Stimulated activated effector memory CD8-positive, alpha-beta T cell treated with anti-CD3 and anti-CD28 coated beads, Interleukin-12 subunit alpha, Interleukin-12 subunit beta, amount 100 ng/mL, for 72 hours (primary cell): ENCODE data around the gene ICAM3.

Source experiments
- ATAC-seq: fragments of 150-1000 bp; cut with Tn5 transposase; 2 replicates; pipeline ENCODE4 v1.10.0; 2021
- DNase-seq, 2 donors: peaks; one replicate each; pipeline ENCODE4 v3.0.0; 2021 to 2022; ENCODE audit warnings: low spot score in 2 of 2
- H3K27ac Mint-ChIP-seq: one replicate; pipeline ENCODE4 v1.8.0; 2022; ENCODE audit warnings: mild to moderate bottlenecking, mixed read lengths
- H3K36me3 Mint-ChIP-seq: one replicate; pipeline ENCODE4 v1.8.0; 2022; ENCODE audit warnings: mild to moderate bottlenecking, mixed read lengths
- H3K4me1 Mint-ChIP-seq: one replicate; pipeline ENCODE4 v1.8.0; 2022; ENCODE audit warnings: mixed read lengths
- H3K4me3 Mint-ChIP-seq: one replicate; pipeline ENCODE4 v1.8.0; 2022; ENCODE audit warnings: mild to moderate bottlenecking, mixed read lengths
- H3K9me3 Mint-ChIP-seq: one replicate; pipeline ENCODE4 v1.8.0; 2022; ENCODE audit warnings: mixed read lengths

Gene ICAM3

DNA sequence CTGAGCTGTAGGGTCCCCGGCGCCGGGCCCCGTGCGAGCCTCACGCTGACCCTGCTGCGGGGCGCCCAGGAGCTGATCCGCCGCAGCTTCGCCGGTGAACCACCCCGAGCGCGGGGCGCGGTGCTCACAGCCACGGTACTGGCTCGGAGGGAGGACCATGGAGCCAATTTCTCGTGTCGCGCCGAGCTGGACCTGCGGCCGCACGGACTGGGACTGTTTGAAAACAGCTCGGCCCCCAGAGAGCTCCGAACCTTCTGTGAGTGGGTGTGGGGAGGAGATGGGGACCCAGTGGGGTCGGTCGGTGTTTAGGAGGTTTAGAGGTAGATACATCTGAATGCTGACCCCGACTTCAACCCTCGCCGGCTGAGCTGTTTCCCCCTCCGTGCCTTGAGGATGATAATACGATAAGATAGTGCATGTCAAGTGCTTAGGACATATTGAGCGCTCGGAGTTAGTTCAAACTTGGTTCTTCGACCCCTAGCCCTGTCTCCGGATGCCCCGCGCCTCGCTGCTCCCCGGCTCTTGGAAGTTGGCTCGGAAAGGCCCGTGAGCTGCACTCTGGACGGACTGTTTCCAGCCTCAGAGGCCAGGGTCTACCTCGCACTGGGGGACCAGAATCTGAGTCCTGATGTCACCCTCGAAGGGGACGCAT, 47.7 kb downstream of the ICAM3 start:
- H3K9me3 Mint-ChIP-seq, result no peaks in the 10 kb centered on the region
- no peak for DNase-seq
- peaks cover 53% of the 10 kb centered on the region for H3K36me3 Mint-ChIP-seq
- H3K4me3 Mint-ChIP-seq, result peak overlapping the region; percentile 96
- H3K27ac Mint-ChIP-seq, result no peak overlapping the region
- peaks cover 85% of the 10 kb centered on the region for H3K4me1 Mint-ChIP-seq
- ATAC-seq, result no peak

- peak; percentile 43 for ATAC-seq
- Mint-ChIP-seq H3K4me1 (peaks cover 92% of the 10 kb centered on the region), H3K36me3 (peaks cover 60% of the 10 kb centered on the region), H3K9me3 (no peaks in the 10 kb centered on the region), H3K4me3 (peak overlapping the region; percentile 96), H3K27ac (peak overlapping the region; percentile 83)
- peak in 1 of 2 donors; percentile 78 for DNase-seq
Observed at GRCh38 chr19:10290876-10291553, 48.4 kb downstream of the ICAM3 start.

DNA sequence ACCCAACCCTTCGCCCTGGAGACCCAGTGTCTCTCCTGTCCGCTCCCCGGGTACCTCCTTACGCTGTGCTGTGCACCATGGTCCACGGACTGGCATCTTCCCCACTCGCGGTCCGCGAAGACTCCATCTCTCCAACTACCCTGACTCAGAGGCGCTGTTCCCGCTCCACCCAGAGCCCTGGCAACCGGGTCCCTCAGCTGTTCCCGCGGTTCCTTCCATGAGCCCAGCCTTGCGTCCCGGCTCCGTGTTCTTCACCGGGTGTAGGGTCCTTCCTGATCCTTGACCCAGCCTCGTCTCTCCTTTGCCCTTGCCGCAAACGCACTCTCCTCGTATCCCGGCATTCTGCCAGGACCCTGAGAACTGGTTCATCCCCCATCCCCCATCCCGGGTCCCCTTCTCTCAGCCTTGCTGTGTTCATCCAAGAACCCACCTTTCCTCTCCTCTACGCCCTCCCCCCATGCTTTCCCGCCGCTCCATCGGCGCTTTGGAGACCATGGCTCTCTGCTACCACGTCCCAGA, 49.0 kb downstream of the ICAM3 start:
- Mint-ChIP-seq H3K27ac (peak overlapping the region; percentile 83), H3K36me3 (peaks cover 61% of the 10 kb centered on the region), H3K9me3 (no peaks in the 10 kb centered on the region), H3K4me3 (peak overlapping the region; percentile 96), H3K4me1 (peaks cover 92% of the 10 kb centered on the region)
- no peak for DNase-seq
- no peak for ATAC-seq

GRCh38 chr19:10289836-10290356, 49.5 kb downstream of the ICAM3 start, which contains the start of gene ICAM5:
Gene ICAM5, plus strand, starts transcription at chr19:10289952. Its CDS starts 92 bp downstream, at chr19:10290044.
- peak within 1 kb of the TSS; percentile 96 for H3K4me3 Mint-ChIP-seq
- H3K4me1 Mint-ChIP-seq, result peaks cover 92% of the 10 kb centered on the region
- peak; percentile 26 for ATAC-seq
- H3K36me3 Mint-ChIP-seq, result peaks cover 64% of the 10 kb centered on the region
- peak within 1 kb of the TSS; percentile 83 for H3K27ac Mint-ChIP-seq
- no peak for DNase-seq
- H3K9me3 Mint-ChIP-seq, result no peaks in the 10 kb centered on the region

- Mint-ChIP-seq H3K27ac (peak overlapping the region; percentile 63), H3K4me1 (peaks cover 92% of the 10 kb centered on the region), H3K9me3 (no peaks in the 10 kb centered on the region), H3K4me3 (peak overlapping the region; percentile 96), H3K36me3 (peaks cover 70% of the 10 kb centered on the region)
- DNase-seq, result peak in 1 of 2 donors; percentile 84
- ATAC-seq, result peak; percentile 69
Observed at GRCh38 chr19:10289167-10289835, 50.1 kb downstream of the ICAM3 start.

- Mint-ChIP-seq H3K27ac (peak overlapping the region; percentile 63), H3K9me3 (no peaks in the 10 kb centered on the region), H3K36me3 (peaks cover 76% of the 10 kb centered on the region), H3K4me1 (peaks cover 90% of the 10 kb centered on the region), H3K4me3 (peak overlapping the region; percentile 96)
- no peak for DNase-seq
- ATAC-seq, result peak; percentile 29
Observed at GRCh38 chr19:10288662-10289166, 50.7 kb downstream of the ICAM3 start.

- Mint-ChIP-seq H3K27ac (peak within 1 kb of the TSS; percentile 63), H3K4me1 (peaks cover 80% of the 10 kb centered on the region), H3K36me3 (peaks cover 81% of the 10 kb centered on the region), H3K9me3 (no peaks in the 10 kb centered on the region), H3K4me3 (peak within 1 kb of the TSS; percentile 96)
- ATAC-seq (peak; percentile 30), DNase-seq (peak in 1 of 2 donors; percentile 66)
Observed at GRCh38 chr19:10286803-10287737, 52.4 kb downstream of the ICAM3 start, which contains the start of gene ICAM4. Gene ICAM4, plus strand, starts transcription at chr19:10286955. Its CDS starts 58 bp downstream, at chr19:10287013.

GRCh38 chr19:10285393-10285792, 54.0 kb downstream of the ICAM3 start:
- Mint-ChIP-seq H3K4me1 (peaks cover 63% of the 10 kb centered on the region), H3K36me3 (peaks cover 87% of the 10 kb centered on the region), H3K4me3 (no peak overlapping the region), H3K9me3 (no peaks in the 10 kb centered on the region), H3K27ac (peak overlapping the region; percentile 42)
- DNase-seq (no peak), ATAC-seq (no peak)

GRCh38 chr19:10284960-10285278, 54.5 kb downstream of the ICAM3 start:
- Mint-ChIP-seq H3K4me1 (peaks cover 62% of the 10 kb centered on the region), H3K36me3 (peaks cover 89% of the 10 kb centered on the region), H3K27ac (peak overlapping the region; percentile 42), H3K4me3 (no peak overlapping the region), H3K9me3 (no peaks in the 10 kb centered on the region)
- ATAC-seq (no peak), DNase-seq (no peak)

GRCh38 chr19:10284065-10284959, 55.1 kb downstream of the ICAM3 start:
- Mint-ChIP-seq H3K4me3 (no peak overlapping the region), H3K4me1 (peaks cover 62% of the 10 kb centered on the region), H3K9me3 (no peaks in the 10 kb centered on the region), H3K36me3 (peaks cover 95% of the 10 kb centered on the region), H3K27ac (no peak overlapping the region)
- DNase-seq (no peak), ATAC-seq (no peak)
